HEK293 (cell line): ENCODE measurements around the gene PRMT1.

Experiments used
- AEBP2 ChIP-seq: fragments of 450-650 bp; formaldehyde crosslinking; IDR thresholded peaks from 2 replicates; pipeline ENCODE4 v1.5.1; 2016; ENCODE audit warnings: missing biosample characterization, missing genetic modification characterization, borderline replicate concordance
- HIC1 ChIP-seq: fragments of 450-650 bp; formaldehyde crosslinking; IDR thresholded peaks from 2 replicates; pipeline ENCODE4 v1.5.1; 2016; ENCODE audit warnings: missing biosample characterization, missing genetic modification characterization
- PRDM6 ChIP-seq: fragments of 450-650 bp; formaldehyde crosslinking; IDR thresholded peaks from 2 replicates; pipeline ENCODE4 v1.5.1; 2017; ENCODE audit warnings: missing biosample characterization, missing genetic modification characterization
- ZBTB49 ChIP-seq: fragments of 450-650 bp; formaldehyde crosslinking; IDR thresholded peaks from 2 replicates; pipeline ENCODE4 v1.5.1; 2016; ENCODE audit warnings: missing biosample characterization, missing genetic modification characterization, low read depth
- ZNF148 ChIP-seq: fragments of 450-650 bp; formaldehyde crosslinking; IDR thresholded peaks from 2 replicates; pipeline ENCODE4 v1.5.0; 2017; ENCODE audit warnings: missing biosample characterization, missing genetic modification characterization, borderline replicate concordance
- ZNF19 ChIP-seq: fragments of 450-650 bp; formaldehyde crosslinking; IDR thresholded peaks from 2 replicates; pipeline ENCODE4; 2016; ENCODE audit warnings: missing biosample characterization, missing genetic modification characterization, low read depth
- ZNF211 ChIP-seq: fragments of 450-650 bp; formaldehyde crosslinking; IDR thresholded peaks from 2 replicates; pipeline ENCODE4 v1.5.1; 2016; ENCODE audit warnings: low read depth, missing biosample characterization, missing genetic modification characterization
- ZNF239 ChIP-seq: fragments of 450-650 bp; formaldehyde crosslinking; IDR thresholded peaks from 2 replicates; pipeline ENCODE4 v1.5.1; 2016; ENCODE audit warnings: missing biosample characterization, missing genetic modification characterization
- ZNF292 ChIP-seq: fragments of 450-650 bp; formaldehyde crosslinking; IDR thresholded peaks from 2 replicates; pipeline ENCODE4 v1.5.1; 2016; ENCODE audit warnings: low read depth, missing biosample characterization, missing genetic modification characterization, borderline replicate concordance
- ZNF302 ChIP-seq: fragments of 450-650 bp; formaldehyde crosslinking; IDR thresholded peaks from 2 replicates; pipeline ENCODE4 v1.5.1; 2016; ENCODE audit warnings: missing biosample characterization, missing genetic modification characterization, low read depth
- ZNF335 ChIP-seq: fragments of 450-650 bp; formaldehyde crosslinking; conservative IDR thresholded peaks from 2 replicates; pipeline ENCODE4 v1.5.1; 2016; ENCODE audit warnings: missing biosample characterization, missing genetic modification characterization
- ZNF350 ChIP-seq: fragments of 450-650 bp; formaldehyde crosslinking; IDR thresholded peaks from 2 replicates; pipeline ENCODE4 v1.5.0; 2017; ENCODE audit warnings: missing biosample characterization, mild to moderate bottlenecking, missing genetic modification characterization
- ZNF423 ChIP-seq: fragments of 450-650 bp; formaldehyde crosslinking; IDR thresholded peaks from 2 replicates; pipeline ENCODE4 v1.5.1; 2016; ENCODE audit warnings: missing biosample characterization, missing genetic modification characterization
- ZNF48 ChIP-seq: fragments of 450-650 bp; formaldehyde crosslinking; IDR thresholded peaks from 2 replicates; pipeline ENCODE4 v1.5.1; 2016; ENCODE audit warnings: missing biosample characterization, missing genetic modification characterization
- ZNF555 ChIP-seq: fragments of 450-650 bp; formaldehyde crosslinking; conservative IDR thresholded peaks from 2 replicates; pipeline ENCODE4 v1.5.1; 2017; ENCODE audit warnings: missing biosample characterization, mild to moderate bottlenecking, missing genetic modification characterization, inconsistent platforms
- ZNF560 ChIP-seq: fragments of 450-650 bp; formaldehyde crosslinking; IDR thresholded peaks from 2 replicates; pipeline ENCODE4 v1.5.1; 2017; ENCODE audit warnings: missing biosample characterization, missing genetic modification characterization, borderline replicate concordance
- ZNF561 ChIP-seq: fragments of 450-650 bp; IDR thresholded peaks from 2 replicates; pipeline ENCODE4 v1.5.1; 2018; ENCODE audit warnings: missing biosample characterization, missing genetic modification characterization, borderline replicate concordance
- ZNF571 ChIP-seq: fragments of 450-650 bp; formaldehyde crosslinking; IDR thresholded peaks from 2 replicates; pipeline ENCODE4 v1.5.0; 2017; ENCODE audit warnings: missing biosample characterization, missing genetic modification characterization
- ZNF629 ChIP-seq: fragments of 450-650 bp; formaldehyde crosslinking; IDR thresholded peaks from 2 replicates; pipeline ENCODE4 v1.5.1; 2017; ENCODE audit warnings: missing biosample characterization, missing genetic modification characterization
- ZNF704 ChIP-seq: fragments of 450-650 bp; formaldehyde crosslinking; IDR thresholded peaks from 2 replicates; pipeline ENCODE4 v1.5.1; 2016; ENCODE audit warnings: missing biosample characterization, missing genetic modification characterization
- ZNF707 ChIP-seq: fragments of 450-650 bp; formaldehyde crosslinking; IDR thresholded peaks from 2 replicates; pipeline ENCODE4 v1.5.1; 2016; ENCODE audit warnings: missing biosample characterization, missing genetic modification characterization
- ZNF792 ChIP-seq: fragments of 450-650 bp; formaldehyde crosslinking; IDR thresholded peaks from 2 replicates; pipeline ENCODE4 v1.5.1; 2016; ENCODE audit warnings: missing biosample characterization, missing genetic modification characterization
- ZNF830 ChIP-seq: fragments of 450-650 bp; IDR thresholded peaks from 2 replicates; pipeline ENCODE4 v1.5.0; 2018; ENCODE audit warnings: missing biosample characterization, missing genetic modification characterization, low read depth, mild to moderate bottlenecking, moderate library complexity
- TF ChIP-seq, protein P1 (sequence below): fragments of 450-650 bp; formaldehyde crosslinking; IDR thresholded peaks from 2 replicates; pipeline ENCODE4 v1.5.1; 2016; ENCODE audit warnings: missing biosample characterization, missing genetic modification characterization
- TF ChIP-seq, protein P2 (sequence below): fragments of 450-650 bp; formaldehyde crosslinking; IDR thresholded peaks from 2 replicates; pipeline ENCODE4; 2016; ENCODE audit warnings: missing biosample characterization, missing genetic modification characterization

Gene PRMT1

GRCh38 chr19:49640113-49640898 is 36.8 kb upstream of the PRMT1 start, which contains the start of gene RRAS (continued):
- peak; percentile 24; the same call in 1 of the 2 replicates for TF ChIP-seq ZNF561
- TF ChIP-seq PRDM6, result no peak
- TF ChIP-seq ZNF792 (tag by site-specific recombination), result no peak
- no peak for TF ChIP-seq ZNF239 (tag by site-specific recombination)
- TF ChIP-seq, protein P1, sequence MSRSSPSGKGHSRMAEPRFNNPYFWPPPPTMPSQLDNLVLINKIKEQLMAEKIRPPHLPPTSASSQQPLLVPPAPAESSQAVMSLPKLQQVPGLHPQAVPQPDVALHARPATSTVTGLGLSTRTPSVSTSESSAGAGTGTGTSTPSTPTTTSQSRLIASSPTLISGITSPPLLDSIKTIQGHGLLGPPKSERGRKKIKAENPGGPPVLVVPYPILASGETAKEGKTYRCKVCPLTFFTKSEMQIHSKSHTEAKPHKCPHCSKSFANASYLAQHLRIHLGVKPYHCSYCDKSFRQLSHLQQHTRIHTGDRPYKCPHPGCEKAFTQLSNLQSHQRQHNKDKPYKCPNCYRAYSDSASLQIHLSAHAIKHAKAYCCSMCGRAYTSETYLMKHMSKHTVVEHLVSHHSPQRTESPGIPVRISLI, result no peak
- TF ChIP-seq ZNF704 (tag by site-specific recombination), result no peak
- no peak for TF ChIP-seq ZNF423 (tag by site-specific recombination)
- no peak for TF ChIP-seq ZNF48
- TF ChIP-seq ZNF571, result no peak
- no peak for TF ChIP-seq ZNF148 (tag by site-specific recombination)
- TF ChIP-seq ZNF292, result no peak
- TF ChIP-seq ZNF629 (tag by site-specific recombination), result peak; percentile 93
- no peak for TF ChIP-seq ZNF555 (tag by site-specific recombination)
- no peak for TF ChIP-seq ZNF830 (tag by site-specific recombination)
- TF ChIP-seq HIC1 (tag by site-specific recombination), result peak; percentile 98
- no peak for TF ChIP-seq ZNF707
- no peak for TF ChIP-seq ZNF560 (tag by site-specific recombination)
- peak; percentile 82 for TF ChIP-seq ZNF335 (tag by site-specific recombination)
- 0 out of 2 replicates have a peak, but pooled peaks have one; percentile 30 for TF ChIP-seq ZBTB49 (tag by site-specific recombination)
- no peak for TF ChIP-seq ZNF350 (tag by site-specific recombination)
- TF ChIP-seq, protein P2, sequence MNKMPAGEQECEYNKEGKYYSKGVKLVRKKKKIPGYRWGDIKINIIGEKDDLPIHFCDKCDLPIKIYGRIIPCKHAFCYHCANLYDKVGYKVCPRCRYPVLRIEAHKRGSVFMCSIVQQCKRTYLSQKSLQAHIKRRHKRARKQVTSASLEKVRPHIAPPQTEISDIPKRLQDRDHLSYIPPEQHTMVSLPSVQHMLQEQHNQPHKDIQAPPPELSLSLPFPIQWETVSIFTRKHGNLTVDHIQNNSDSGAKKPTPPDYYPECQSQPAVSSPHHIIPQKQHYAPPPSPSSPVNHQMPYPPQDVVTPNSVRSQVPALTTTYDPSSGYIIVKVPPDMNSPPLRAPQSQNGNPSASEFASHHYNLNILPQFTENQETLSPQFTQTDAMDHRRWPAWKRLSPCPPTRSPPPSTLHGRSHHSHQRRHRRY (tag by site-specific recombination), result no peak
- no peak for TF ChIP-seq ZNF19 (tag by site-specific recombination)
- TF ChIP-seq ZNF211 (tag by site-specific recombination), result no peak
- no peak for TF ChIP-seq ZNF302 (tag by site-specific recombination)
- TF ChIP-seq AEBP2, result no peak
